ENCODE data around the gene MYEF2.
A peak's percentile ranks its signal among the peaks of the same experiment; 100 is the strongest.

Gene MYEF2

GRCh38 chr15:48097264-48097663, 80.8 kb downstream of the MYEF2 start:
- DNase-seq (ENCODE audit: low read depth), result no peak
- no peak for TF ChIP-seq CTCF (IDR thresholded peaks at IDR 0.05; ENCODE audit: control insufficient read depth, insufficient read depth, low read depth, low read length, missing control alignments)
- no peak overlapping the region for H3K4me3 ChIP-seq (ENCODE audit: control insufficient read depth, low read depth, low read length)

GRCh38 chr15:48096813-48097212, 81.3 kb downstream of the MYEF2 start:
- H3K4me3 ChIP-seq (ENCODE audit: control insufficient read depth, low read depth, low read length), result no peak overlapping the region
- DNase-seq (ENCODE audit: low read depth), result peak; percentile 35
- TF ChIP-seq CTCF (IDR thresholded peaks at IDR 0.05; ENCODE audit: control insufficient read depth, insufficient read depth, low read depth, low read length, missing control alignments), result no peak

- no peak for DNase-seq (ENCODE audit: low read depth)
- no peak for TF ChIP-seq CTCF (IDR thresholded peaks at IDR 0.05; ENCODE audit: control insufficient read depth, insufficient read depth, low read depth, low read length, missing control alignments)
- no peak overlapping the region for H3K4me3 ChIP-seq (ENCODE audit: control insufficient read depth, low read depth, low read length)
Observed at GRCh38 chr15:48096355-48096786, 81.7 kb downstream of the MYEF2 start.

GRCh38 chr15:48091522-48091921, 86.6 kb downstream of the MYEF2 start:
- DNase-seq (ENCODE audit: low read depth), result no peak
- no peak overlapping the region for H3K4me3 ChIP-seq (ENCODE audit: control insufficient read depth, low read depth, low read length)
- TF ChIP-seq CTCF (IDR thresholded peaks at IDR 0.05; ENCODE audit: control insufficient read depth, insufficient read depth, low read depth, low read length, missing control alignments), result no peak

GRCh38 chr15:48090666-48091065, 87.4 kb downstream of the MYEF2 start:
- no peak for DNase-seq (ENCODE audit: low read depth)
- TF ChIP-seq CTCF (IDR thresholded peaks at IDR 0.05; ENCODE audit: control insufficient read depth, insufficient read depth, low read depth, low read length, missing control alignments), result no peak
- no peak overlapping the region for H3K4me3 ChIP-seq (ENCODE audit: control insufficient read depth, low read depth, low read length)

GRCh38 chr15:48090115-48090514, 88.0 kb downstream of the MYEF2 start:
- TF ChIP-seq CTCF (IDR thresholded peaks at IDR 0.05; ENCODE audit: control insufficient read depth, insufficient read depth, low read depth, low read length, missing control alignments), result no peak

GRCh38 chr15:48089702-48090101, 88.4 kb downstream of the MYEF2 start:
- no peak for TF ChIP-seq CTCF (IDR thresholded peaks at IDR 0.05; ENCODE audit: control insufficient read depth, insufficient read depth, low read depth, low read length, missing control alignments)
- DNase-seq (ENCODE audit: low read depth), result no peak
- no peak overlapping the region for H3K4me3 ChIP-seq (ENCODE audit: control insufficient read depth, low read depth, low read length)

More at GRCh38 chr15:48090115-48090514, 88.0 kb downstream of the MYEF2 start:
- no peak overlapping the region for H3K4me3 ChIP-seq (ENCODE audit: control insufficient read depth, low read depth, low read length)
- no peak for DNase-seq (ENCODE audit: low read depth)
